ENCODE data around the gene RAB6B.

RAB6B gene

GRCh38 chr3:133895208-133896001 lies at the start of gene RAB6B:
RAB6B (minus strand) TSS chr3:133895882; CDS start chr3:133895466, 416 bp downstream.
- peak; percentile 35 to 43 for DNase-seq (ENCODE audit: low read depth in 2 of 2)
- no peak for TF ChIP-seq CTCF (IDR thresholded peaks at IDR 0.05; ENCODE audit: low read depth, low read length)
- peak within 1 kb of the TSS; percentile 68 to 74 for H3K4me3 ChIP-seq (replicated peaks in 1 of 2; ENCODE audit: low read depth in 2 of 2, low read length in 2 of 2)

DNA sequence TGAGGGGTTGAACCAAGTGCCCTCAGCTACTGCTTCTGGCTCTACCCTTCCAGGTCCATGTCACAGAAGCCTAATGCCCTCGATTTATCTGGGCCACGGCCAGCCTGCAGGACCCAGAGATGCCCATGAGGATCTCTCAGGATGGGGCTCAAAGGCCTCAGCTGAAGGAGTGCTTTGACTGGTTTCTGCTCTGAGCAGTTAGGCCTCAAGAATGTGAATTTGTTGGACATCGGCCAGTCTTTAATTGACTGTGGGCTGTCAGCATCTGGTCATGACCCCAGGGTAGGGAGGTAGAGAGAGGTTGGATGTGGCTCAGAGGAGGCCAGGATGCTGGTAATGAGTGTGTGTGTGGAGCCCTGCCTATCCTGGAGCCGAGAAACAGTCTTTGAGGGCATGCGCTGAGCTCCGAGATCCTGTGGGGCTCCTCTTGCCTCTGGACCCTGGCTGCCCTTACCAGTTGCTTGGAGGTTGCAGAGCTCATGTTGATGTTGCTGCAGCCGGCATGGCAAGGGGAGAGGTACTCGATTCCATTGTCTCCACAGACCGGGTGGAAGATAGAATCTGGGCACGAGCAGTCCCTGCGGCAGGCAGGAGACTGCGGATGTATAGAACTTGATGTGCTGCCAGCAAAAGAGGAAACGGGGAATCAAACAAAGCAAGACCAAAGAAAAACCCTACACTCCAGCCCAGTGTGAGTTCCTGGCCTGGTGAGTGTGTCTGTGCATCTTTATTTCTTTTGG lies 49.1 kb upstream of the RAB6B start:
- TF ChIP-seq CTCF (IDR thresholded peaks at IDR 0.05; ENCODE audit: low read depth, low read length): no peak
- H3K4me3 ChIP-seq (replicated peaks in 1 of 2; ENCODE audit: low read depth in 2 of 2, low read length in 2 of 2): no peak overlapping the region

GRCh38 chr3:133944181-133944580 lies 48.5 kb upstream of the RAB6B start:
- TF ChIP-seq CTCF (IDR thresholded peaks at IDR 0.05; ENCODE audit: low read depth, low read length): no peak
- no peak overlapping the region for H3K4me3 ChIP-seq (replicated peaks in 1 of 2; ENCODE audit: low read depth in 2 of 2, low read length in 2 of 2)
- peak; percentile 29 to 59 for DNase-seq (ENCODE audit: low read depth in 2 of 2)

More for the DNA sequence above, 49.1 kb upstream of the RAB6B start:
- peak; percentile 84 to 92 for DNase-seq (ENCODE audit: low read depth in 2 of 2)

DNA sequence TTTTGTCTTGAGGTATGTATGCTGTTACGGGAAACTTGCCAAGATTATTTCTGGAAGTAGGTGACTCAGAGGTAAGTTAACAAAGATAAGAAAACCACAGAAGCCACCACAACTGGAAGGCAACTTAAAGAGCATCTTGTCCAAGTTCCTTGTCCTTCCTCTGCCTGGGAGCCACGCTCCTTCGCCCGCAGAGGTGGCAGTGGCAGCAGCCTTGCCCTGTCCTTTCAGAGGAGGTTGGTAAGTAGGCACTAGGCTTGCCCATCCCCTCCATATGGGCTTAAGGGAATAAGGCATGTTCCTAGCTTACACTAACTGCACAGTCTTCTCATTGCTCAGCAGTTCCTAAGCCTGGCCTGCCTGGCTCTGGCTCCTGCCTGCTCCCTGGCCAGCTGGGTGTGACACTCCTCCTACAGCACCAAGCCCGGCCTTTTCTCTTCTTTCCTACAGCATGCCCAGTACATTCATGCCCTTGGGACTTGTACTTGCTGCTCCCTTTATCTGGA lies 48.0 kb upstream of the RAB6B start:
- no peak overlapping the region for H3K4me3 ChIP-seq (replicated peaks in 1 of 2; ENCODE audit: low read depth in 2 of 2, low read length in 2 of 2)
- DNase-seq (ENCODE audit: low read depth in 2 of 2): peak; percentile 91 to 97
- TF ChIP-seq CTCF (IDR thresholded peaks at IDR 0.05; ENCODE audit: low read depth, low read length): no peak

DNA sequence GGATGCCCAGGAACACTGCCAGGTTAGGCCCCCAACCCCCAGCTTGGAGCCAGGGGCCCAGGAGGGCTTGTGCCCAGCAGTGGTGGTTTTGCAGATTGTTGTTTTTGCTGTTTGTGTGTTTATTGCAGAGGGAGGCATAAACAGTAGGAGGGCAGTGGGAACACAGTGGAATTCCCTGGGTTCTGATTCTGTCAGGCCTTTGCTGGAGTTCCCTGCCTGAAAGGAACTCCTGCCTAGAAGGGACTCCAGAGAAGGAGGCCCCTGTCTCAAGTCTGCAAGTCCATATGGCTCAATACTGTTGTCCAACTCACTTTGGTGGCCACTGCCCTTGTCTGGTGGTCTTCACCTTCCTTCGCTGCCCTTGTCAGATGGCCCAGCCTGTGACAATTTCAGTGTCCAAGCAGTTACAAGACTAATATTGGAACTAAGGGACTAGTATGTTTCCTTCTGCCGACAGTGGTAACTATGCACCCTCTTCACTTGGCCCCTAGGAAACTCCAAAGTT lies 47.4 kb upstream of the RAB6B start:
- no peak for DNase-seq (ENCODE audit: low read depth in 2 of 2)
- no peak for TF ChIP-seq CTCF (IDR thresholded peaks at IDR 0.05; ENCODE audit: low read depth, low read length)
- H3K4me3 ChIP-seq (replicated peaks in 1 of 2; ENCODE audit: low read depth in 2 of 2, low read length in 2 of 2): no peak overlapping the region

DNA sequence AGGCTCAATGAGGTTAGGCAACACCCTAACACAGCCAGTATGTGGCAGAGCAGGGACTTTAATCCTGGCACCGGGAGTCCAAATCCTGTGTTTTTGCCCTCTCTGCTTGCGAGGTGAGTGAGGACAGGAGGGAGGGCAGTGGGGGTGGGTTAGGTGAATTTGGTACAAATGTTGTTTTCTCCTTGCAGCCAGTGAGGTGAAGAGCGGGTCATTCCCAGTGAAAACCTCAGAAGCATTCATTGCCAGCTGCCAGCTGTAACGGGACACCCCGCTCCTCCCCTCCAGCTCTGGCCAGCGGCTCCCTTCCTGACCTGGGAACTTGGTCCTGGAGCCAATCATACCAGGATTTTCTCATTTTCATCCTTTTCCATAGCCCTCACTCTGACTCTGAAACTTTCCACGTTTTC lies 45.7 kb upstream of the RAB6B start:
- no peak overlapping the region for H3K4me3 ChIP-seq (replicated peaks in 1 of 2; ENCODE audit: low read depth in 2 of 2, low read length in 2 of 2)
- TF ChIP-seq CTCF (IDR thresholded peaks at IDR 0.05; ENCODE audit: low read depth, low read length): no peak
- peak; percentile 27 to 80 for DNase-seq (ENCODE audit: low read depth in 2 of 2)

All from cardiac fibroblast (primary cell).